ENCODE measurements around the gene CLRN3. TPM values are rescaled to one million over a fixed set of nuclear protein-coding genes. Genes with fewer than 3 reads are reported as not detected.

CLRN3 gene
- total RNA-seq, 2 experiments from 2014 or later, result not detected

DNA sequence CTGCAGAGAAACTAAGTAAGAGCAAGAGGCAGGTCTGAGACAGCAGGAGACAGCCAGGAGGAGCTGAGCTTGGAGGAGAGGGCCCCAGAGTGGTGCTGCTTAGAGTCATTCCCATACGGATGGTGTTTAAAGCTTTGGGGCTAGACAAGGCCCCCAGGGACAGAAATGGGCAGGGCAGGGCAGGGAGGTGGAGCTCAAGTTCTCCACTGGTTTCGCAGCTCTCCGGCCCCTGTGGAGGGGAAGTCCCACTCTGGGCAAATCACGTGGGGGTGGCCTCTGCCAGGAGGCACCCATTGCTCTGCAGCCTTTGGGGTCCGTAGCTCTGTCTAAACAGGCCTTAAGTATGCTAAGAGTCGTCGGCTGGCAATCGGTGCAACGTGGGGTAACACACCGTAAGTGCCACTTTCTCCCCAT lies 13.1 kb upstream of the CLRN3 start:
- Mint-ChIP-seq H3K9me3 (no peaks in the 10 kb centered on the region), H3K4me3 (no peak overlapping the region), H3K27me3 (peaks cover 27% of the 10 kb centered on the region), H3K36me3 (no peaks in the 10 kb centered on the region), H3K4me1 (ENCODE audit: low read depth) (no peaks in the 10 kb centered on the region), H3K27ac (no peak overlapping the region)
- intact Hi-C loops (cut with micrococcal nuclease), result loop anchor here (1.0 to 5.0 kb wide), 3 partner anchors 86 to 245 kb away; no protein-coding TSS in a partner anchor
- DNase-seq, result no peak
- ChIA-PET CTCF (interaction anchor here (0.6 to 5.6 kb wide), 18 partner anchors 14 to 1736 kb away, joined by 3 to 270 read pairs (median 4); no protein-coding TSS in a partner anchor), POLR2A (no interaction called here)

DNA sequence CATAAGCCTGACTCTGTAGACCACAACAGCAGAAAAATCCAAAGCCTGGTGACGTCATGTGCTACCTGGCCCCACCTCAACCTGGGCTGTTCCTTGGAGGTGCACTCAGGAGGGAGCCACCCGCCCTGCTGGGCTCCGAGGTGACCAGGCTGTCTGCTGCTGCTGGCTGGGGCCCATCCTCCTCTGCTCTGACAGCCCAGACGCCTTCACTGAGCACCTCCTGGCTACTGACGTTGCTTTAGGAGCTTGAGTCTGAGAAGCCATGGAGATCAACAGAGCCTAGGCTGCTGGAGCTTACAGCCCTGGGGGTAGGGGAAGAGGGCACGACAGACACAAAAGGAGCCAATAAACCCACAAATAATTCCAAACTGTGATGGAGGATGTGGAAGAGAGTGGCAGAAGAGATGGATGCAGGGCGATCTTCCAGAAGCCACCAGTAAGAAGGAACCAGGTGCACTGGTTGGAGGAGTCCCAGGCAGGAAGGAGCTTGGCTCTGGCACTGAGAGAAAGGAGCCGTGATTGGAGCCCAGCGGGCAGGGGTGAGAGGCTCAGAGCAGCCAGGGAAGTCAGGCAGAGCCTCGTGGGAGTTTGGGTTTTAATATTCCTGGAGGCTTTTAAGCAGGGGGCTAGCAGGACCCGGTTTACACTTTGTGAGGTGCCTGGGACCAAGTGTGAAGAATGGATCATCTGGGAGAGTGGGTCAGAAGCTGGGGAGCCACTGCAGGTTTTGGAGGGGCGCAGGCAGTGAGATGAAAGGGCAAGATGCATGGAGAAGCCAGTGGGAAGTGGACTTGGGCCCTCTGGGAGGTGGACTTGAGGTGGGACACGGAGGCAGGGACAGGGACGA lies 12.5 kb upstream of the CLRN3 start:
- intact Hi-C loops (cut with micrococcal nuclease), result loop anchor here (5.0 kb wide), 1 partner anchor 87 kb away; no protein-coding TSS in a partner anchor

DNA sequence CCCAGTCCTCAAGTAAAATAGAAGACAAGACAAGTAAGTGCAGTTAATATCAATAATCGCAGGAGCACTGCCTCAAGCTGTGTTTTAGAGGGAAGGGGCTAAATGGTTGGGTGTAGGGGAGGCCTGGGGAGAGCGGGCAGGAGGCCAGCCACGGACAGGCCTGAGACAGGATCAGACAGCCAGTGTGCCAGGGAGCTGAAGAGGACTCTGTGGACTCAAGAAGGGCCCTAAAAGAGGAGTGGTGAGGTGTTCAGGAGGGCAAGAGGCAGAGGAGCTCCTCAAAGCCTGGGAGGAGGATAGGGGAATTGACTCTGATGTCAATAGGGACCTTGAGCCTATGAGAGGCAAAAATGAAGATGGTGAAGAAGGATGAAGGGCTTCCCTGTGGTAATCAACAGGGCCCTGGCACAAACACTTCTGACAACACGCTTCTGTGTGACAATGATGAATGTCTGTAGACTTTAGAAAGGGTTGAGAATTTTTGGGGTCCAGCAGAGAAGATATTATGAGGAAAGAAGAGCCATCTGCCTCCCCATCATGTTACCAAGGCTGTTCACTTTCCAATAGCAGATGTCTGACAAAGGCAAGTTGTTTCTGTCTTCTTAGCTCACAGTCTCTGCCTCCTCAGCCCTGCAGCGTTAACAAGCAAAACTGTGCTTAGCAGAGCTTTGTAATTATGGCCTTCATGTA lies 11.7 kb upstream of the CLRN3 start:
- intact Hi-C loops (cut with micrococcal nuclease), result no loop called here
- no peak for DNase-seq
- no peak overlapping the region for H3K4me3 Mint-ChIP-seq
- CTCF ChIA-PET, result interaction anchor here (5.3 to 5.6 kb wide), 2 partner anchors 106 to 165 kb away, joined by 50 to 270 read pairs; no protein-coding TSS in a partner anchor
- H3K27me3 Mint-ChIP-seq, result peaks cover 30% of the 10 kb centered on the region
- H3K36me3 Mint-ChIP-seq, result no peaks in the 10 kb centered on the region
- H3K27ac Mint-ChIP-seq, result no peak overlapping the region
- POLR2A ChIA-PET, result no interaction called here
- no peaks in the 10 kb centered on the region for H3K4me1 Mint-ChIP-seq (ENCODE audit: low read depth)
- no peaks in the 10 kb centered on the region for H3K9me3 Mint-ChIP-seq

More for the DNA sequence above, 12.5 kb upstream of the CLRN3 start:
- no peak overlapping the region for H3K27ac Mint-ChIP-seq
- no peak for DNase-seq
- H3K36me3 Mint-ChIP-seq, result no peaks in the 10 kb centered on the region
- POLR2A ChIA-PET, result no interaction called here
- peaks cover 29% of the 10 kb centered on the region for H3K27me3 Mint-ChIP-seq
- CTCF ChIA-PET, result interaction anchor here (0.6 to 5.6 kb wide), 11 partner anchors 84 to 1737 kb away, joined by 3 to 270 read pairs (median 12); no protein-coding TSS in a partner anchor
- no peak overlapping the region for H3K4me3 Mint-ChIP-seq
- H3K9me3 Mint-ChIP-seq, result no peaks in the 10 kb centered on the region
- H3K4me1 Mint-ChIP-seq (ENCODE audit: low read depth), result no peaks in the 10 kb centered on the region

DNA sequence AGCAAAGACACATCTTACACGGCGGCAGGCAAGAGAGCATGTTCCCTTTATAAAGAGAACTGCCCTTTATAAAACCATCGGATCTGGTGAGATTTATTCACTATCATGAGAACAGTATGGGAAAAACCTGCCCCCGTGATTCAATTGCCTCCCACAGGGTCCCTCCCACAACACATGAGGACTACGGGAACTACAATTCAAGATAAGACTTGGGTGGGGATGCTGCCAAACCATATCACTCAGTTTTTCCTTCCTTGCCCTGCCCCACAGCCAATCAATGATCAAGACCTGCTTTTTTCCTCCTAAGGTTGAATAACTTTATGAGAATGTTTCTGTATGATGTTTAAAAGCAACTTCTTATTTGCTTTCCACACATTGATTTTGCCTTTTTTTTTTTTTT lies 11.0 kb upstream of the CLRN3 start:
- Mint-ChIP-seq H3K9me3 (no peaks in the 10 kb centered on the region), H3K27me3 (peaks cover 32% of the 10 kb centered on the region), H3K27ac (no peak overlapping the region), H3K4me1 (ENCODE audit: low read depth) (no peaks in the 10 kb centered on the region), H3K4me3 (no peak overlapping the region), H3K36me3 (no peaks in the 10 kb centered on the region)
- CTCF ChIA-PET, result interaction anchor here (5.3 to 5.6 kb wide), 2 partner anchors 107 to 166 kb away, joined by 50 to 270 read pairs; no protein-coding TSS in a partner anchor
- no peak for DNase-seq
- intact Hi-C loops (cut with micrococcal nuclease), result no loop called here
- POLR2A ChIA-PET, result no interaction called here

DNA sequence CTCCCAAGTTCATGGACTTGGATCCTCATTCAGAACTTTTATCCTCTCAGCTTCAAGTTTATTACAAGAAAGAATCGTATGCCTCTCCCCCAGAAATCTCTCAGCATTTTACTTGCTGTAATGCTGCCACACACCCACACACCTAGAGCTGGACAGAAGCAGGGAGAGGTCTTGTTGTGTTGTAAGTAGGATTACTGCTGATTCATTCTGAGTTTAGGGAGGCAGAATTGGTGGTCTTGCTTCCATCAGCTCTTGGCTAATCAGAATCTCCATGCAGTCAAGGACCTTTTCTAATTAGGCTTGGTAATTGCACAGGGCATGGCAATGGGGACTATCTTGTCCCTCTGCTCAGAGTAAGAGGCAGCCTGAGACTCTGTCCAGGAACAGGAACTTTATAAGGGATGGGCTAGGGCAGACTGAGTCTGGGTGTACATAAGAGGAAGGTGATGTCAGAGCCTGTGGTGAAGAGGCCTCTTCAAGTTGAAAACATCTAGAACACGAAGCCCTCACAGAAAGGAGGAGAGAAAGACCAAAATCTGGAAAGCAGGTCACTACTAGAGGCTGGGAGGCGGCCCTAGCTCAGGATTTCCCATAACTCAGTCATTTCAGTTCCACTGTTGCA lies 7.1 kb upstream of the CLRN3 start:
- Mint-ChIP-seq H3K9me3 (peaks cover 5% of the 10 kb centered on the region), H3K36me3 (no peaks in the 10 kb centered on the region), H3K4me1 (ENCODE audit: low read depth) (no peaks in the 10 kb centered on the region), H3K27ac (no peak overlapping the region), H3K4me3 (no peak overlapping the region), H3K27me3 (peaks cover 16% of the 10 kb centered on the region)
- intact Hi-C loops (cut with micrococcal nuclease), result no loop called here
- CTCF ChIA-PET, result interaction anchor here (1.6 kb wide), 1 partner anchor 111 kb away, joined by 4 read pairs; no protein-coding TSS in a partner anchor
- no peak for DNase-seq
- POLR2A ChIA-PET, result no interaction called here

DNA sequence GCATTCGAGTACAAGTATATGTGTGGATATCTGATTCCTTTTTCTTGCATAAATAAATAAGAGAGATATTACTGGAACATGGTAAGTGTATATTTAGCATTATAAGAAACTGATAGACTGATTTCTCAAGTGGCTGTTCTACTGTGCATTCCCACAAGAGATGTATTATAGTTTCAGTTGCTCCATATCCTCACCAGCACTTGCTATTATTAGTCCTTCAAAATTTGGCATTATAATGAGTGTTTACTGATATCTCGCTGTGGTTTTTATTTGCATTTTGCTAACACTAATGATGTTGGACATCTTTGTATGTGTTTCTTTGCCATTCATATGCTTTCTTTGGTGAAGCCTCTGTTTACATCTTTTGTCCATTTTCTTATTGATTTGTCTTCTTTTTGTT lies 4.4 kb upstream of the CLRN3 start:
- ChIA-PET POLR2A (no interaction called here), CTCF (no interaction called here)
- no peaks in the 10 kb centered on the region for H3K36me3 Mint-ChIP-seq
- intact Hi-C loops (cut with micrococcal nuclease), result no loop called here
- H3K27me3 Mint-ChIP-seq, result peaks cover 19% of the 10 kb centered on the region
- no peak overlapping the region for H3K27ac Mint-ChIP-seq
- H3K4me3 Mint-ChIP-seq, result no peak overlapping the region
- no peak for DNase-seq
- no peaks in the 10 kb centered on the region for H3K4me1 Mint-ChIP-seq (ENCODE audit: low read depth)
- H3K9me3 Mint-ChIP-seq, result peaks cover 5% of the 10 kb centered on the region

DNA sequence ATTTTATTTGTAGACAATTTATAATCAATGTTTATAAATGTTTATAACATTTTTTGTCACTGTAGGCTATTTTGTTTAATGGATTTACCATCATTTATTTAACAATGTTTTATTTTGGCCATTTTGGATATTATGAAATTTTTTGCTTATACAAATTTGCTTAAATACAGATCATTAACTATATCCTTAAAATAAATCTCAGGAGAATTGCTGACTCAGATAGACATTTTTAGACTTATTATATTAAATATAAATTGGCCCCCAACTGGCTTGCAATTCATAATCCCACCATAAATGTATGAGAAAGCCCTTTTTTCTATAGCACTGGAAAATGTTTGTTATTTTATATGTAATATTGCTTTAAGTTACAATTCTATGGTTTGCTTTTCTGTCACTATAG lies 3.8 kb upstream of the CLRN3 start:
- intact Hi-C loops (cut with micrococcal nuclease), result no loop called here
- DNase-seq, result no peak
- H3K27ac Mint-ChIP-seq, result no peak overlapping the region
- no peaks in the 10 kb centered on the region for H3K4me1 Mint-ChIP-seq (ENCODE audit: low read depth)
- no peak overlapping the region for H3K4me3 Mint-ChIP-seq
- peaks cover 5% of the 10 kb centered on the region for H3K9me3 Mint-ChIP-seq
- ChIA-PET CTCF (no interaction called here), POLR2A (no interaction called here)
- no peaks in the 10 kb centered on the region for H3K36me3 Mint-ChIP-seq
- peaks cover 19% of the 10 kb centered on the region for H3K27me3 Mint-ChIP-seq

DNA sequence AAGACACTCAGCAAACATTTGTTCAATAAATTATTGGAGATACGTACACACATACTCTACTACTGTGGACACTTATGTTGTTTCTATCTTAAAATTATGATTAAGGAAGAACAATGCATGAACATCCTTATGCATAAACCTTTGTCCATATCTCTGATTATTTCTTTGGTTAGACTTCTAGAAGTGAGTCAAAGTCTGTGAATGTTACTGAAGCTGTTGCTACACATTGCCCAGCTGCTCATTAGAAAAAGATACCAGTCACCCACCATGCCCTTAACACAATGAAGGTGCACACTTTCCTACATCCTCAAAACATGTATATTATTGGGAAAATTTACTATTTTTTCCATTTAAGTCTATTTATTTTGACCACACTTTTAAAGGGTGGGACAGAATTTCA lies 1.4 kb upstream of the CLRN3 start:
- Mint-ChIP-seq H3K9me3 (peaks cover 5% of the 10 kb centered on the region), H3K27me3 (peaks cover 10% of the 10 kb centered on the region), H3K4me3 (no peak overlapping the region), H3K4me1 (ENCODE audit: low read depth) (no peaks in the 10 kb centered on the region), H3K36me3 (no peaks in the 10 kb centered on the region), H3K27ac (no peak overlapping the region)
- intact Hi-C loops (cut with micrococcal nuclease), result no loop called here
- ChIA-PET CTCF (no interaction called here), POLR2A (no interaction called here)
- no peak for DNase-seq

DNA sequence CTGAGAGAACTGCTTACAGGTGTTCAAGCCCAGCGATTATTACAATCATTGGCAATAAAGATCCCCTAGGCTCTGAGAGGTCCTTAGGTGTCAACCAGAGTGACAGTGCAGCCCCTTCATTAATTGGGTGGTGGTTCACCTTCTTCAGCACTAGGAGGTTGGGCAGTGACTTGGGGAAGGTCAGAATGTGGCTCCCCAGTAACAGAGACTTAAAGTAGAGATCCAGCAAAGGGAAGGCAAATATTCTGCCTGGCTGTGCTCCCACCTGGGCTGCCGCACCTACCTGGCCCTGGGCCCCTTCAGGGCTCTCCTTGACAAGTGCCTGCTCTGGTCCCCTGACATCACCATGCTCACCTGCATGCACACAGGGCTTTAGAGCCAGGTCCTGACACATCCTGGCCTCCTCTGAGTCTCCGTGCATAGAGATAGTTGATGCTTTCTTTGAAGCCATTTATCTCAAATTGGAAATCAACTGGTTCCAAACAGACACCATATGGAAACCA lies 1.9 kb downstream of the CLRN3 start:
- intact Hi-C loops (cut with micrococcal nuclease), result no loop called here
- DNase-seq, result no peak
- Mint-ChIP-seq H3K27me3 (peaks cover 9% of the 10 kb centered on the region), H3K36me3 (no peaks in the 10 kb centered on the region), H3K4me1 (ENCODE audit: low read depth) (no peaks in the 10 kb centered on the region), H3K27ac (no peak overlapping the region), H3K9me3 (no peaks in the 10 kb centered on the region), H3K4me3 (no peak overlapping the region)
- POLR2A ChIA-PET, result no interaction called here
- CTCF ChIA-PET, result interaction anchor here (1.7 kb wide), 1 partner anchor 134 kb away, joined by 3 read pairs; no protein-coding TSS in a partner anchor

DNA sequence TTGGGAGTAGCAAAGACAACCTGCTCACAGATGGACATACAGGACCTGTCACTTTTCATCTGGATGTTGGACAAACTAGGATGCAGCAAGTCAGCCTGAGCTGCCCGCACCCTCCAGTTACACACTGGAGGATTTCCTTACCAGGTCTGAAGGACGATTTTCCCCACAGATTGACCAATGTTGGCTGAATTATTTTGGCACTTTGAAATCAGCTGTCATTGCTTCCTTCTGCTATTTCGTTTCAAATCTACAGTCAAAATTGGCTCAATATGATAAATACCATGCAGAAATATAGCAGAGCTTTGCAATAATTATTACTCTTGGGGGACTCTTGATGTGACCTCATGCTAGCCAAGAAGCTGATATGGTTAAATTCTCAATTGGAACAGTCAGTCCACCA lies 2.5 kb downstream of the CLRN3 start:
- H3K27me3 Mint-ChIP-seq, result peaks cover 9% of the 10 kb centered on the region
- intact Hi-C loops (cut with micrococcal nuclease), result no loop called here
- H3K4me1 Mint-ChIP-seq (ENCODE audit: low read depth), result no peaks in the 10 kb centered on the region
- H3K27ac Mint-ChIP-seq, result no peak overlapping the region
- CTCF ChIA-PET, result interaction anchor here (1.7 kb wide), 1 partner anchor 133 kb away, joined by 3 read pairs; no protein-coding TSS in a partner anchor
- no peak for DNase-seq
- H3K4me3 Mint-ChIP-seq, result no peak overlapping the region
- POLR2A ChIA-PET, result no interaction called here
- no peaks in the 10 kb centered on the region for H3K36me3 Mint-ChIP-seq
- H3K9me3 Mint-ChIP-seq, result no peaks in the 10 kb centered on the region

DNA sequence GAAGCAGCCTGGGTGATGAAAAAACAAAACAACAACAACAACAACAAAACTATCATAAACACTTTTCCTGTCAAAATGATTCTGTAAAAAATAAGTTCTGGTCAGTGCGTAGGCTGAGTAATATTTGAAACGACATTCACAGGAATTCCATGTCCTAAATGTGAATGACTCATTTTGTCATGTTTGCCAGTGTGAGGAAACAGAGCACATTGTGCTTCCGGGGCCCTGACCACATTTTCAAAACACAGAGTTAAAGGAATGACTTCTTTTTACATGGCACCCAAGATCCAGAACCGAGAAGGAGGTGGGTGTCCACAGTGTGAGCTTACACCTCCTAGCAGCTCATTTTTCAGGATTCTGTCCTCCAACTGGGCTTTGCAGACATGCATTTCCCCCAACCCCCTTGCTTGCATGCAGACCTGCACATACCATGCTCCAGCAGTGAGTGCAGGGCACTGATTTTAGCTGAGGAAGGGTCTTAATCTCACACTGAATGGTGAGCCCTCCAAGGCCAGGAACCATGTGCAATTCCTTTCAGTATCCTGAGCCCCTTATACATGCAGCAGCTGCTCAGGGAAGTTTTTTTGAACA lies 3.0 kb downstream of the CLRN3 start:
- no peak overlapping the region for H3K27ac Mint-ChIP-seq
- POLR2A ChIA-PET, result no interaction called here
- H3K9me3 Mint-ChIP-seq, result no peaks in the 10 kb centered on the region
- no peaks in the 10 kb centered on the region for H3K36me3 Mint-ChIP-seq
- no peak for DNase-seq
- intact Hi-C loops (cut with micrococcal nuclease), result no loop called here
- H3K4me3 Mint-ChIP-seq, result no peak overlapping the region
- CTCF ChIA-PET, result interaction anchor here (1.7 kb wide), 1 partner anchor 133 kb away, joined by 3 read pairs; no protein-coding TSS in a partner anchor
- no peaks in the 10 kb centered on the region for H3K4me1 Mint-ChIP-seq (ENCODE audit: low read depth)
- peaks cover 9% of the 10 kb centered on the region for H3K27me3 Mint-ChIP-seq

All from activated CD4-positive, alpha-beta memory T cell treated with anti-CD3 and anti-CD28 coated beads for 36 hours (primary cell).